GM23338 (cell line): ENCODE results near the gene LLGL1. TPM values are rescaled to one million over a fixed set of nuclear protein-coding genes. Genes with fewer than 3 reads are reported as not detected.

Experiments used
- ATAC-seq: fragments of 200-7000 bp; cut with Tn5 transposase; 3 replicates; pipeline ENCODE4 v1.9.1; 2020
- DNase-seq: peaks from one replicate; pipeline ENCODE4 v3.0.0-alpha.2; 2015; ENCODE audit warnings: low spot score
- H2AFZ ChIP-seq: fragments of 200-600 bp; sonication (generic); 2 replicates; pipeline ENCODE4 v1.8.0; 2016; ENCODE audit warnings: antibody characterized with exemption, mild to moderate bottlenecking, moderate library complexity
- H3F3A ChIP-seq: fragments of 200-600 bp; sonication (generic); replicated peaks from 2 replicates; pipeline ENCODE4 v1.8.0; 2017; ENCODE audit warnings: antibody characterized with exemption, mixed run types, low read depth
- H3K27ac ChIP-seq: fragments of 200-600 bp; sonication (generic); 2 replicates; pipeline ENCODE4 v1.6.1; 2016; ENCODE audit warnings: low read depth
- H3K27me3 ChIP-seq: fragments of 200-600 bp; sonication (generic); 2 replicates; pipeline ENCODE4 v1.8.0; 2016; ENCODE audit warnings: mild to moderate bottlenecking, mixed run types, moderate library complexity; ENCODE audit not compliant: insufficient read depth
- H3K36me3 ChIP-seq: fragments of 200-600 bp; sonication (generic); 2 replicates; pipeline ENCODE4 v1.8.0; 2016; ENCODE audit warnings: mild to moderate bottlenecking; ENCODE audit not compliant: insufficient read depth
- H3K4me1 ChIP-seq: fragments of 200-600 bp; sonication (generic); 2 replicates; pipeline ENCODE4 v1.8.0; 2016; ENCODE audit warnings: mild to moderate bottlenecking, moderate library complexity; ENCODE audit not compliant: insufficient read depth
- H3K4me2 ChIP-seq: fragments of 200-600 bp; sonication (generic); 2 replicates; pipeline ENCODE4 v1.7.1; 2017; ENCODE audit warnings: mixed run types
- H3K4me3 ChIP-seq: fragments of 200-600 bp; sonication (generic); 2 replicates; pipeline ENCODE4 v1.6.1; 2016; ENCODE audit warnings: mixed run types
- H3K79me2 ChIP-seq: fragments of 200-600 bp; sonication (generic); replicated peaks from 2 replicates; pipeline ENCODE4 v1.8.0; 2017; ENCODE audit warnings: mild to moderate bottlenecking; ENCODE audit not compliant: insufficient read depth
- H3K9me2 ChIP-seq: fragments of 200-600 bp; sonication (generic); 2 replicates; pipeline ENCODE4 v1.8.0; 2017; ENCODE audit not compliant: insufficient read depth
- H4K20me1 ChIP-seq: fragments of 200-600 bp; sonication (generic); replicated peaks from 2 replicates; pipeline ENCODE4 v1.8.0; 2017; ENCODE audit warnings: mild to moderate bottlenecking; ENCODE audit not compliant: insufficient read depth
- H3K27ac Mint-ChIP-seq: 2 replicates; pipeline ENCODE4 v1.8.0; 2020; ENCODE audit warnings: inconsistent platforms, mild to moderate bottlenecking, moderate library complexity, mixed read lengths
- H3K27me3 Mint-ChIP-seq: 3 replicates; pipeline ENCODE4 v1.8.0; 2022; ENCODE audit warnings: low read depth, mild to moderate bottlenecking, moderate library complexity, mixed read lengths, inconsistent platforms; ENCODE audit not compliant: insufficient read depth, poor library complexity
- H3K36me3 Mint-ChIP-seq: 3 replicates; pipeline ENCODE4 v1.8.0; 2021; ENCODE audit warnings: low read depth, mild to moderate bottlenecking, inconsistent platforms, moderate library complexity, mixed read lengths
- H3K4me1 Mint-ChIP-seq: 3 replicates; pipeline ENCODE4 v1.8.0; 2020; ENCODE audit warnings: mild to moderate bottlenecking, inconsistent platforms, mixed read lengths
- H3K4me3 Mint-ChIP-seq: 3 replicates; pipeline ENCODE4 v1.8.0; 2021; ENCODE audit warnings: moderate library complexity, mild to moderate bottlenecking, inconsistent platforms, mixed read lengths
- H3K9me3 Mint-ChIP-seq: 3 replicates; pipeline ENCODE4 v1.8.0; 2020; ENCODE audit warnings: moderate library complexity, mild to moderate bottlenecking, inconsistent platforms, mixed read lengths
- CREB1 ChIP-seq: fragments of 250-450 bp; sonication (Bioruptor Pico); IDR thresholded peaks from 2 replicates; pipeline ENCODE4 v1.5.0; 2020; ENCODE audit warnings: low read depth, mild to moderate bottlenecking, moderate library complexity
- ETS1 ChIP-seq: IDR thresholded peaks from 2 replicates; pipeline ENCODE4 v1.6.1; 2016; ENCODE audit warnings: antibody characterized with exemption
- EZH2 ChIP-seq: fragments of 200-600 bp; sonication (generic); IDR thresholded peaks from one replicate; pipeline ENCODE4 v1.8.0; 2017; ENCODE audit warnings: antibody characterized with exemption, mild to moderate bottlenecking, low read depth; ENCODE audit not compliant: unreplicated experiment
- EZH2phosphoT487 ChIP-seq: fragments of 200-600 bp; sonication (generic); IDR thresholded peaks from one replicate; pipeline ENCODE4 v1.8.1; 2018; ENCODE audit warnings: antibody characterized with exemption; ENCODE audit not compliant: unreplicated experiment
- JUNB ChIP-seq: IDR thresholded peaks from one replicate; pipeline ENCODE4 v1.6.1; 2016; ENCODE audit warnings: antibody characterized with exemption; ENCODE audit not compliant: unreplicated experiment
- NANOG ChIP-seq: IDR thresholded peaks from 2 replicates; pipeline ENCODE4 v1.6.1; 2016; ENCODE audit warnings: antibody characterized with exemption, borderline replicate concordance
- POLR2AphosphoS5 ChIP-seq: IDR thresholded peaks from 2 replicates; pipeline ENCODE4 v1.6.1; 2016; ENCODE audit warnings: antibody characterized with exemption, low read depth
- STAT1 ChIP-seq: IDR thresholded peaks from one replicate; pipeline ENCODE4 v1.6.1; 2016; ENCODE audit warnings: antibody characterized with exemption; ENCODE audit not compliant: unreplicated experiment
- ZNF114 ChIP-seq: fragments of 250-450 bp; sonication (Bioruptor Pico); IDR thresholded peaks from 2 replicates; pipeline ENCODE4 v1.5.0; 2020; ENCODE audit warnings: mild to moderate bottlenecking, moderate library complexity
- ZNF331 ChIP-seq: fragments of 250-450 bp; sonication (Bioruptor Pico); IDR thresholded peaks from 2 replicates; pipeline ENCODE4 v1.5.0; 2020; ENCODE audit warnings: low read depth, mild to moderate bottlenecking, moderate library complexity
- ZNF462 ChIP-seq: fragments of 250-450 bp; sonication (Bioruptor Pico); IDR thresholded peaks from 2 replicates; pipeline ENCODE4 v1.5.0; 2020; ENCODE audit warnings: mild to moderate bottlenecking, moderate library complexity
- polyA plus RNA-seq: library from polyadenylated mRNA; unstranded; fragments of >200 nt; fragmentation: Nextera tagmentation; extraction: Ambion mirVana; gene quantifications from 2 replicates; pipeline ENCODE4 v1.2.1, GENCODE V29; 2016
- total RNA-seq: library from RNA; depleted of rRNA; stranded (reverse); fragments of >200 nt; shearing (Covaris generic); gene quantifications from 2 replicates; pipeline ENCODE4 v1.2.3, GENCODE V29; 2014
- TF ChIP-seq, protein P1 (sequence below): IDR thresholded peaks from one replicate; pipeline ENCODE4 v1.6.1; 2018; ENCODE audit warnings: antibody characterized with exemption; ENCODE audit not compliant: unreplicated experiment
- TF ChIP-seq, protein P2 (sequence below), 2 experiments: fragments of 200-600 bp in 1 of 2; sonication (generic) in 1 of 2; conservative IDR thresholded peaks; 2 replicates each; pipeline versions ENCODE4 v1.5.1 to v1.6.1; 2016 to 2017; ENCODE audit warnings: antibody characterized with exemption in 2 of 2, low read depth in 2 of 2, mild to moderate bottlenecking in 2 of 2, moderate library complexity in 1 of 2

The LLGL1 gene
- total and polyA plus RNA-seq, 2 experiments from 2014 or later = 5.9 to 129 TPM

DNA sequence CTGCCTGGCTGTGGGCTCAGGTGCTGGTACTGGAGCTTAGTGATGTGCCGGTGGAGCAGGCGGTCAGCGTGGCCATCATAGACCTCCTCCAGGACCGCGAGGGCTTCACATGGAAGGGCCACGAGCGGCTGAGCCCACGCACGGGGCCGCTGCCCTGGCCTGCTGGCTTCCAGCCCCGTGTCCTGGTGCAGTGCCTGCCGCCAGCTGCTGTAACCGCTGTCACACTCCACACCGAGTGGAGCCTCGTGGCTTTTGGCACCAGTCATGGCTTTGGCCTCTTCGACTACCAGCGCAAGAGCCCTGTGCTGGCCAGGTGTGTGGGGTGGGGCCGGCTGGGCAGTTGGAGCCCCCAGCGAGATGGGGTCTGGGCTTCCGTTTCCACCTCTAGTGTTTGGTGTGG is 12.0 kb downstream of the LLGL1 start:
- Histone ChIP-seq H2AFZ (no peak overlapping the region), H3K4me1 (no peaks in the 10 kb centered on the region), H3F3A (no peaks in the 10 kb centered on the region), H3K27ac (no peak overlapping the region), H3K4me3 (no peak overlapping the region), H3K4me2 (no peak overlapping the region), H4K20me1 (no peaks in the 10 kb centered on the region; the same call in 1 of the 2 replicates), H3K27me3 (no peaks in the 10 kb centered on the region), H3K9me2 (no peaks in the 10 kb centered on the region), H3K79me2 (no peaks in the 10 kb centered on the region), H3K36me3 (0 out of 2 replicates have a peak, but pooled peaks cover 3% of the 10 kb centered on the region)
- Mint-ChIP-seq H3K9me3 (no peaks in the 10 kb centered on the region), H3K27me3 (peaks cover 5% of the 10 kb centered on the region), H3K4me3 (no peak overlapping the region), H3K36me3 (peaks cover 48% of the 10 kb centered on the region), H3K4me1 (no peaks in the 10 kb centered on the region), H3K27ac (no peak overlapping the region)
- no peak for DNase-seq
- TF ChIP-seq ZNF114 (no peak), EZH2 (no peak), ZNF462 (no peak), NANOG (no peak), POLR2AphosphoS5 (no peak), EZH2phosphoT487 (no peak), JUNB (no peak), ETS1 (no peak), STAT1 (no peak), ZNF331 (no peak), CREB1 (CRISPR knock-in tag) (no peak)
- TF ChIP-seq, protein P1, sequence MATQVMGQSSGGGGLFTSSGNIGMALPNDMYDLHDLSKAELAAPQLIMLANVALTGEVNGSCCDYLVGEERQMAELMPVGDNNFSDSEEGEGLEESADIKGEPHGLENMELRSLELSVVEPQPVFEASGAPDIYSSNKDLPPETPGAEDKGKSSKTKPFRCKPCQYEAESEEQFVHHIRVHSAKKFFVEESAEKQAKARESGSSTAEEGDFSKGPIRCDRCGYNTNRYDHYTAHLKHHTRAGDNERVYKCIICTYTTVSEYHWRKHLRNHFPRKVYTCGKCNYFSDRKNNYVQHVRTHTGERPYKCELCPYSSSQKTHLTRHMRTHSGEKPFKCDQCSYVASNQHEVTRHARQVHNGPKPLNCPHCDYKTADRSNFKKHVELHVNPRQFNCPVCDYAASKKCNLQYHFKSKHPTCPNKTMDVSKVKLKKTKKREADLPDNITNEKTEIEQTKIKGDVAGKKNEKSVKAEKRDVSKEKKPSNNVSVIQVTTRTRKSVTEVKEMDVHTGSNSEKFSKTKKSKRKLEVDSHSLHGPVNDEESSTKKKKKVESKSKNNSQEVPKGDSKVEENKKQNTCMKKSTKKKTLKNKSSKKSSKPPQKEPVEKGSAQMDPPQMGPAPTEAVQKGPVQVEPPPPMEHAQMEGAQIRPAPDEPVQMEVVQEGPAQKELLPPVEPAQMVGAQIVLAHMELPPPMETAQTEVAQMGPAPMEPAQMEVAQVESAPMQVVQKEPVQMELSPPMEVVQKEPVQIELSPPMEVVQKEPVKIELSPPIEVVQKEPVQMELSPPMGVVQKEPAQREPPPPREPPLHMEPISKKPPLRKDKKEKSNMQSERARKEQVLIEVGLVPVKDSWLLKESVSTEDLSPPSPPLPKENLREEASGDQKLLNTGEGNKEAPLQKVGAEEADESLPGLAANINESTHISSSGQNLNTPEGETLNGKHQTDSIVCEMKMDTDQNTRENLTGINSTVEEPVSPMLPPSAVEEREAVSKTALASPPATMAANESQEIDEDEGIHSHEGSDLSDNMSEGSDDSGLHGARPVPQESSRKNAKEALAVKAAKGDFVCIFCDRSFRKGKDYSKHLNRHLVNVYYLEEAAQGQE = no peak
- TF ChIP-seq, protein P2, sequence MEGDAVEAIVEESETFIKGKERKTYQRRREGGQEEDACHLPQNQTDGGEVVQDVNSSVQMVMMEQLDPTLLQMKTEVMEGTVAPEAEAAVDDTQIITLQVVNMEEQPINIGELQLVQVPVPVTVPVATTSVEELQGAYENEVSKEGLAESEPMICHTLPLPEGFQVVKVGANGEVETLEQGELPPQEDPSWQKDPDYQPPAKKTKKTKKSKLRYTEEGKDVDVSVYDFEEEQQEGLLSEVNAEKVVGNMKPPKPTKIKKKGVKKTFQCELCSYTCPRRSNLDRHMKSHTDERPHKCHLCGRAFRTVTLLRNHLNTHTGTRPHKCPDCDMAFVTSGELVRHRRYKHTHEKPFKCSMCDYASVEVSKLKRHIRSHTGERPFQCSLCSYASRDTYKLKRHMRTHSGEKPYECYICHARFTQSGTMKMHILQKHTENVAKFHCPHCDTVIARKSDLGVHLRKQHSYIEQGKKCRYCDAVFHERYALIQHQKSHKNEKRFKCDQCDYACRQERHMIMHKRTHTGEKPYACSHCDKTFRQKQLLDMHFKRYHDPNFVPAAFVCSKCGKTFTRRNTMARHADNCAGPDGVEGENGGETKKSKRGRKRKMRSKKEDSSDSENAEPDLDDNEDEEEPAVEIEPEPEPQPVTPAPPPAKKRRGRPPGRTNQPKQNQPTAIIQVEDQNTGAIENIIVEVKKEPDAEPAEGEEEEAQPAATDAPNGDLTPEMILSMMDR (conservative IDR thresholded peaks at IDR 0.05; ENCODE audit: low read depth in 2 of 2) = no peak
- ATAC-seq = no peak
